K562 (cell line): ENCODE measurements around the gene SYN1. TPM values are rescaled to one million over a fixed set of nuclear protein-coding genes. Genes with fewer than 3 reads are reported as not detected.

Experiments
- ATF7 ChIP-seq: fragments of 450-650 bp; IDR thresholded peaks from 2 replicates; pipeline ENCODE4 v1.7.1; 2014; ENCODE audit warnings: mild to moderate bottlenecking, moderate library complexity
- CBX3 ChIP-seq, 2 experiments: IDR thresholded peaks; 1 replicate in 1 of 2; 2 replicates in 1 of 2; pipeline ENCODE4 v1.6.1; 2012; ENCODE audit warnings: inconsistent platforms in 2 of 2, low read length in 2 of 2, borderline replicate concordance in 1 of 2, control low read depth in 1 of 2
- CREM ChIP-seq: IDR thresholded peaks from 2 replicates; pipeline ENCODE4 v1.6.1; 2014; ENCODE audit warnings: antibody characterized with exemption, low read depth
- EP300 ChIP-seq: IDR thresholded peaks from 2 replicates; pipeline ENCODE4 v1.6.1; 2012; ENCODE audit warnings: low read length, improper control_type of control experiment
- EP400 ChIP-seq: fragments of 450-650 bp; IDR thresholded peaks from 2 replicates; pipeline ENCODE4 v1.6.1; 2017; ENCODE audit warnings: antibody characterized with exemption, mild to moderate bottlenecking, moderate library complexity
- ETV1 ChIP-seq: fragments of 450-650 bp; conservative IDR thresholded peaks from 2 replicates; pipeline ENCODE4 v1.6.1; 2016; ENCODE audit warnings: missing genetic modification characterization, control low read depth, low read depth, missing compliant biosample characterization
- GATA2 ChIP-seq: sonication (generic); formaldehyde crosslinking; IDR thresholded peaks from 2 replicates; pipeline ENCODE4 v1.4.0; 2020; ENCODE audit warnings: mild to moderate bottlenecking, missing genetic modification reagents
- HDAC3 ChIP-seq: fragments of 450-650 bp; IDR thresholded peaks from 2 replicates; pipeline ENCODE4 v1.6.1; 2018; ENCODE audit warnings: borderline replicate concordance, mild to moderate bottlenecking, moderate library complexity; ENCODE audit not compliant: partially characterized antibody
- JUND ChIP-seq, 2 experiments: IDR thresholded peaks; 2 replicates in 1 of 2; 3 replicates in 1 of 2; pipeline ENCODE4 v1.6.1; 2011; ENCODE audit warnings: borderline replicate concordance in 2 of 2, low read depth in 2 of 2, low read length in 2 of 2, improper control_type of control experiment in 1 of 2, missing biosample characterization in 1 of 2, missing genetic modification characterization in 1 of 2, missing genetic modification reagents in 1 of 2
- MYC ChIP-seq, 2 experiments: fragments of 250-450 bp in 1 of 2; sonication (Bioruptor Pico) in 1 of 2; IDR thresholded peaks; 2 replicates each; pipeline versions ENCODE4 v1.5.1 to v1.6.1; 2012 to 2021; ENCODE audit warnings: low read depth in 2 of 2, borderline replicate concordance in 1 of 2, improper control_type of control experiment in 1 of 2, low read length in 1 of 2, mild to moderate bottlenecking in 1 of 2, moderate library complexity in 1 of 2
- NRF1 ChIP-seq, 2 experiments: fragments of 450-650 bp; IDR thresholded peaks in 1 of 2; conservative IDR thresholded peaks in 1 of 2; 2 replicates each; pipeline ENCODE4 v1.6.1; 2014; ENCODE audit warnings: mild to moderate bottlenecking in 2 of 2
- PML ChIP-seq: IDR thresholded peaks from 2 replicates; pipeline ENCODE4 v1.6.1; 2012; ENCODE audit warnings: low read length, inconsistent platforms
- POLR2AphosphoS5 ChIP-seq: IDR thresholded peaks from 2 replicates; pipeline ENCODE4 v1.6.1; 2011; ENCODE audit warnings: mild to moderate bottlenecking, low read depth, low read length, moderate library complexity; ENCODE audit not compliant: control insufficient read depth, insufficient read depth
- RAD21 ChIP-seq, 2 experiments: fragments of 250-450 bp in 1 of 2; fragments of 450-650 bp in 1 of 2; sonication (Bioruptor Pico) in 1 of 2; formaldehyde crosslinking in 1 of 2; IDR thresholded peaks in 1 of 2; conservative IDR thresholded peaks in 1 of 2; 2 replicates each; pipeline versions ENCODE4 v1.4.0 to v1.8.0; 2020 to 2022; ENCODE audit warnings: mild to moderate bottlenecking in 2 of 2, moderate library complexity in 1 of 2
- RBM15 ChIP-seq: fragments of 200-400 bp; formaldehyde crosslinking; IDR thresholded peaks from 2 replicates; pipeline ENCODE4 v1.6.1; 2018; ENCODE audit warnings: mild to moderate bottlenecking, low read length, moderate library complexity; ENCODE audit not compliant: insufficient read depth
- RBM25 ChIP-seq: fragments of 200-400 bp; formaldehyde crosslinking; IDR thresholded peaks from 2 replicates; pipeline ENCODE4 v1.6.1; 2018; ENCODE audit warnings: low read length, low read depth, moderate library complexity; ENCODE audit not compliant: severe bottlenecking
- RNF2 ChIP-seq: sonication (generic); IDR thresholded peaks from 2 replicates; pipeline ENCODE4 v1.6.1; 2016
- SMAD4 ChIP-seq: fragments of 250-450 bp; sonication (Bioruptor Pico); conservative IDR thresholded peaks from 2 replicates; pipeline ENCODE4 v1.8.0; 2021; ENCODE audit warnings: inconsistent platforms, mild to moderate bottlenecking, moderate library complexity
- SMARCA4 ChIP-seq: fragments of 450-650 bp; IDR thresholded peaks from 2 replicates; pipeline ENCODE4 v1.6.1; 2016
- SMARCA5 ChIP-seq: fragments of 450-650 bp; IDR thresholded peaks from 2 replicates; pipeline ENCODE4 v1.6.1; 2016
- TBP ChIP-seq: optimal IDR thresholded peaks from 2 replicates; pipeline ENCODE3; 2011; ENCODE audit warnings: low read depth, low read length, improper control_type of control experiment
- TEAD4 ChIP-seq, 2 experiments: sonication (generic) in 1 of 2; formaldehyde crosslinking in 1 of 2; IDR thresholded peaks; 2 replicates each; pipeline versions ENCODE4 v1.6.1 to v1.8.0; 2012 to 2022; ENCODE audit warnings: borderline replicate concordance in 1 of 2, inconsistent platforms in 1 of 2, low read length in 1 of 2, mild to moderate bottlenecking in 1 of 2, missing genetic modification reagents in 1 of 2
- YY1 ChIP-seq, 3 experiments: IDR thresholded peaks; 2 replicates each; pipeline ENCODE4 v1.6.1; 2011; ENCODE audit warnings: low read length in 2 of 3, mild to moderate bottlenecking in 2 of 3, moderate library complexity in 2 of 3, borderline replicate concordance in 1 of 3, control low read depth in 1 of 3, low read depth in 1 of 3; ENCODE audit not compliant: insufficient read depth in 3 of 3, insufficient replicate concordance in 2 of 3, control insufficient read depth in 1 of 3, insufficient read length in 1 of 3; ENCODE audit errors: extremely low read depth in 1 of 3
- ZBED1 ChIP-seq: IDR thresholded peaks from 2 replicates; pipeline ENCODE4 v1.6.1; 2014
- polyA plus RNA-seq, 8 experiments: library from polyadenylated mRNA; depleted of rRNA in 4 of 8; stranded (reverse) in 5 of 8; unstranded in 3 of 8; fragments of >200 nt; fragmentation: Nextera tagmentation in 2 of 8; fragmentation: Illumina TruSeq in 1 of 8; extraction: Ambion mirVana in 2 of 8; extraction: Trizol in 1 of 8; gene quantifications; 2 replicates each; pipeline versions ENCODE4 v1.2.1 to v1.2.3, GENCODE V29; 2011 to 2014; ENCODE audit warnings: inconsistent platforms in 1 of 8, missing spikeins in 1 of 8
- total RNA-seq, 7 experiments: library from RNA; depleted of rRNA in 6 of 7; stranded (reverse); fragments of >200 nt in 6 of 7; fragmentation: Illumina TruSeq in 2 of 7; extraction: Trizol in 2 of 7; gene quantifications; 2 replicates each; pipeline versions ENCODE4 v1.2.1 to v1.2.3, GENCODE V29; 2011 to 2021; ENCODE audit warnings: low replicate concordance in 1 of 7
- TF ChIP-seq, protein P1 (sequence below): fragments of 250-450 bp; sonication (Bioruptor Pico); IDR thresholded peaks from 2 replicates; pipeline ENCODE4 v1.8.0; 2022; ENCODE audit warnings: inconsistent platforms

SYN1 gene
- total and polyA plus RNA-seq, 9 of the 15 experiments (the other 6 are each of a cell fraction or from before 2014, with no cell fraction given), result 0.01 to 0.28 (median 0.18) TPM; not detected in 2

DNA sequence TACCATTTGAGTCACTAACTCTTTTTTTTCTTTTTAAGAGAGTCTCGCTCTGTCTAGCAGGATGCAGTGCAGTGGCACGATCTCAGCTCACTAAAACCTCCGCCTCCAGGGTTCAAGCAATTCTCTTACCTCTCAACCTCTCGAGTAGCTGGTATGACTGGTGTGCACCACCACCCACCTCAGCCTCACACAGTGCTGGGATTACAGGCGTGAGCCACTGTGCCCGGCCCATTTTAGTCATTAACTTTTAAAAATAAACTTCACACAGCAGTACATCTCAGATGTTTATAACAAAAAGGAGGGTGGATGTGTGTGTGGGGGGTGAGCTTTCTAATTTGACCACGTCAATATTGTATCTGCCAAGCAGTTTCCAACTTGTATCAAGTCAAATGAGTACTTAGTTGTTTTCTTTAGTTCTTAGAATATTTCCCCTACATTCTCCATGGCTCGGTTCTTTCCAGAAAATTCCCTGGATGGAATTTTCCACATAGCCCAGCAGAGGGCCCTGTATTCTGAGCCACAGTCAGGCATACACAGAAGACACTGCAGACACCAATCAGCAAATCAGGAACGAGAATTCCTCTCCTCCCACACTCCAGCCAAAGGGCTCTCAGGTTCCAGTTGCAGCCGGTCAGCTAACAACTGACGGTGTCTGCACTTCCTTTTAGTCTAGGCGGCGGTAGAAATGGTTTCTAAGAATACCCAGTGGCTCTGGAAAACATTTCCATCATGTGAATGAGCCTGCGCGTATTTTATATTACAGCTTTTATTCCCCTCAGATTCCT is 78.7 kb downstream of the SYN1 start (continued):
- TF ChIP-seq TEAD4 (IDR thresholded peaks at IDR 0.05; ENCODE audit: low read length), result peak; percentile 56
- TF ChIP-seq TEAD4 (CRISPR knock-in tag; IDR thresholded peaks at IDR 0.05; ENCODE audit: borderline replicate concordance), result no peak
- TF ChIP-seq MYC (IDR thresholded peaks at IDR 0.05; ENCODE audit: low read depth, low read length), result 0 out of 2 replicates have a peak, but pooled peaks have one; percentile 26
- TF ChIP-seq MYC (CRISPR knock-in tag; IDR thresholded peaks at IDR 0.05; ENCODE audit: borderline replicate concordance, low read depth), result no peak
- TF ChIP-seq GATA2 (CRISPR knock-in tag), result peak; percentile 39; the same call in 1 of the 2 replicates
- no peak for TF ChIP-seq SMARCA5
- TF ChIP-seq, protein P1, sequence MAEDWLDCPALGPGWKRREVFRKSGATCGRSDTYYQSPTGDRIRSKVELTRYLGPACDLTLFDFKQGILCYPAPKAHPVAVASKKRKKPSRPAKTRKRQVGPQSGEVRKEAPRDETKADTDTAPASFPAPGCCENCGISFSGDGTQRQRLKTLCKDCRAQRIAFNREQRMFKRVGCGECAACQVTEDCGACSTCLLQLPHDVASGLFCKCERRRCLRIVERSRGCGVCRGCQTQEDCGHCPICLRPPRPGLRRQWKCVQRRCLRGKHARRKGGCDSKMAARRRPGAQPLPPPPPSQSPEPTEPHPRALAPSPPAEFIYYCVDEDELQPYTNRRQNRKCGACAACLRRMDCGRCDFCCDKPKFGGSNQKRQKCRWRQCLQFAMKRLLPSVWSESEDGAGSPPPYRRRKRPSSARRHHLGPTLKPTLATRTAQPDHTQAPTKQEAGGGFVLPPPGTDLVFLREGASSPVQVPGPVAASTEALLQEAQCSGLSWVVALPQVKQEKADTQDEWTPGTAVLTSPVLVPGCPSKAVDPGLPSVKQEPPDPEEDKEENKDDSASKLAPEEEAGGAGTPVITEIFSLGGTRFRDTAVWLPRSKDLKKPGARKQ (CRISPR knock-in tag), result no peak
- no peak for TF ChIP-seq HDAC3
- TF ChIP-seq NRF1 (conservative IDR thresholded peaks at IDR 0.05 in 1 of 2, IDR thresholded peaks at IDR 0.05 in 1 of 2), result peak in 1 of 2 experiments; percentile 38; a peak in 2 of 4 replicates
- TF ChIP-seq ZBED1, result no peak
- TF ChIP-seq EP400, result peak; percentile 29; the same call in 1 of the 2 replicates
- peak; percentile 66 to 67 for TF ChIP-seq RAD21 (CRISPR knock-in tag; conservative IDR thresholded peaks at IDR 0.05 in 1 of 2, IDR thresholded peaks at IDR 0.05 in 1 of 2)
- TF ChIP-seq SMARCA4, result peak; percentile 26; the same call in 1 of the 2 replicates
- peak; percentile 70 for TF ChIP-seq EP300
- peak; percentile 66 for TF ChIP-seq SMAD4 (CRISPR knock-in tag)
- TF ChIP-seq TBP, result peak; percentile 68
- TF ChIP-seq PML, result peak; percentile 45; the same call in 1 of the 2 replicates
- 0 out of 2 replicates have a peak, but pooled peaks have one; percentile 18 for TF ChIP-seq RNF2
- TF ChIP-seq POLR2AphosphoS5, result peak; percentile 50; the same call in 1 of the 2 replicates
- peak in 1 of 3 experiments; percentile 45 for TF ChIP-seq YY1 (IDR thresholded peaks at IDR 0.05; ENCODE audit: borderline replicate concordance in 1 of 3, control insufficient read depth in 1 of 3, extremely low read depth in 1 of 3, insufficient read depth in 3 of 3, insufficient read length in 1 of 3, insufficient replicate concordance in 2 of 3, low read depth in 1 of 3, low read length in 2 of 3)
- TF ChIP-seq JUND (IDR thresholded peaks at IDR 0.05; ENCODE audit: borderline replicate concordance, low read depth, low read length), result peak; percentile 33; the same call in 1 of the 2 replicates
- peak; percentile 46; the same call in 1 of the 3 replicates for TF ChIP-seq JUND (tag; IDR thresholded peaks at IDR 0.05; ENCODE audit: borderline replicate concordance, low read depth, low read length)
- peak; percentile 42; the same call in 1 of the 2 replicates for TF ChIP-seq ATF7
- peak; percentile 32; the same call in 1 of the 2 replicates for TF ChIP-seq CREM
- TF ChIP-seq CBX3 (IDR thresholded peaks at IDR 0.05; ENCODE audit: borderline replicate concordance in 1 of 2, low read length in 2 of 2), result 0 out of 3 replicates have a peak, but pooled peaks of 1 of the 2 experiments have one; percentile 6
- no peak for TF ChIP-seq RBM25
- TF ChIP-seq ETV1 (tag), result peak; percentile 46; the same call in 1 of the 2 replicates
- TF ChIP-seq RBM15, result no peak
